ENCODE data around the gene TMEM51. TPM values are rescaled to one million over a fixed set of nuclear protein-coding genes. Genes with fewer than 3 reads are reported as not detected.

The TMEM51 gene
- total and polyA plus RNA-seq, 2 of the 13 experiments (the other 11 are each of a cell fraction or from before 2014, with no cell fraction given) = 12.2 to 22.3 TPM

DNA sequence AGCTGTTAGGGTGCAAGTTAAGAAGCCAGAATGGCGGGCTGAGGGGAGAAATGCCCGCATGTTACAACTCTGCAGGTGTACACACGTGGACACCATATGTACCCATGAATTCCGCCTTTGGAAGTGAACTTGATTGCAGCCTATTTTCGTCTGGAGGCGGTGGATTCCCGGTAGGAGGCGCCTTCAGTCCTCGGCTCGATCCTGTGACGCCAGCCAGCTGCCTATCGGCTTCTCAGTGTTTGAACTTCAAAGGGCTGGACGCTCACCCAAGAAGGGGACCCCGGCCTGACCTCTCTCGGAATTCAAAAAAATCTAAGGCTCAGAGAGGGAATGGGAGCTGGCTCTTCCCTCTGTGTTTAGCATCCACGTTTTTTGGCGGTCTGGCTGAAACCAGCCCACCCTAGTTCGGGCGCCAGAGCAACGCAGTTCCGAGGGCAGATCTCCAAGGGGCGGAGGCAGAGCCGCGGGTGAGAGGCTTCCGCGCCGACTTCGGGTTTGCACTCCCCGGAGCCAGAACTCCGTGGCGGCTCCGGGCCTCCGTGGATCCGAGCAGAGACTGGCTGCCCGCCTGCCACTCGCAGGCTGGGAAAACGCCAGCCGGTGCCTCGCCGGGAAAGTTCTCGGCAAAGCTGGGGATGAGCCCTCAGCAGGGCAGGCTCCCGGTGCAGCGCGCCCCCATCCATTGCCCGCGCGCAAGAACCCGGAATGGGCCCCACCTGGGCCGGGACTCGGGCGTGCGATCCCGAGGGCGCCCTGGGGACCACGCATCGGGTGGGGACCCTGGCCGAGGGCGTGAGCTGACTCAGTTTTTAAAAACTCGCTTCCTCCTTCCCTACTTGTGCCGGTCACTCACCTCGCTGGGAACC is 996 bp upstream of the TMEM51 start (continued):
- no peak for TF ChIP-seq NR0B2 (CRISPR knock-in tag; IDR thresholded peaks at IDR 0.05)
- no peak for TF ChIP-seq ZNF737 (CRISPR knock-in tag; IDR thresholded peaks at IDR 0.05; ENCODE audit: borderline replicate concordance)
- TF ChIP-seq RBFOX2 (IDR thresholded peaks at IDR 0.05; ENCODE audit: low read depth, low read length) = peak; percentile 85
- no peak for TF ChIP-seq ZNF343 (CRISPR knock-in tag; IDR thresholded peaks at IDR 0.05)
- TF ChIP-seq, protein P1, sequence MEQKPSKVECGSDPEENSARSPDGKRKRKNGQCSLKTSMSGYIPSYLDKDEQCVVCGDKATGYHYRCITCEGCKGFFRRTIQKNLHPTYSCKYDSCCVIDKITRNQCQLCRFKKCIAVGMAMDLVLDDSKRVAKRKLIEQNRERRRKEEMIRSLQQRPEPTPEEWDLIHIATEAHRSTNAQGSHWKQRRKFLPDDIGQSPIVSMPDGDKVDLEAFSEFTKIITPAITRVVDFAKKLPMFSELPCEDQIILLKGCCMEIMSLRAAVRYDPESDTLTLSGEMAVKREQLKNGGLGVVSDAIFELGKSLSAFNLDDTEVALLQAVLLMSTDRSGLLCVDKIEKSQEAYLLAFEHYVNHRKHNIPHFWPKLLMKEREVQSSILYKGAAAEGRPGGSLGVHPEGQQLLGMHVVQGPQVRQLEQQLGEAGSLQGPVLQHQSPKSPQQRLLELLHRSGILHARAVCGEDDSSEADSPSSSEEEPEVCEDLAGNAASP (CRISPR knock-in tag; IDR thresholded peaks at IDR 0.05; ENCODE audit: borderline replicate concordance) = 0 out of 2 replicates have a peak, but pooled peaks have one; percentile 54
- no peak for TF ChIP-seq ZNF484 (CRISPR knock-in tag; IDR thresholded peaks at IDR 0.05; ENCODE audit: borderline replicate concordance, low read depth)
- no peak for TF ChIP-seq ZNF639 (CRISPR knock-in tag; conservative IDR thresholded peaks at IDR 0.05)
- no peak for TF ChIP-seq NR1H2 (CRISPR knock-in tag; IDR thresholded peaks at IDR 0.05; ENCODE audit: borderline replicate concordance, low read depth)
- TF ChIP-seq ZNF703 (CRISPR knock-in tag; IDR thresholded peaks at IDR 0.05; ENCODE audit: borderline replicate concordance) = peak; percentile 68; the same call in 1 of the 2 replicates
- TF ChIP-seq, protein P2, sequence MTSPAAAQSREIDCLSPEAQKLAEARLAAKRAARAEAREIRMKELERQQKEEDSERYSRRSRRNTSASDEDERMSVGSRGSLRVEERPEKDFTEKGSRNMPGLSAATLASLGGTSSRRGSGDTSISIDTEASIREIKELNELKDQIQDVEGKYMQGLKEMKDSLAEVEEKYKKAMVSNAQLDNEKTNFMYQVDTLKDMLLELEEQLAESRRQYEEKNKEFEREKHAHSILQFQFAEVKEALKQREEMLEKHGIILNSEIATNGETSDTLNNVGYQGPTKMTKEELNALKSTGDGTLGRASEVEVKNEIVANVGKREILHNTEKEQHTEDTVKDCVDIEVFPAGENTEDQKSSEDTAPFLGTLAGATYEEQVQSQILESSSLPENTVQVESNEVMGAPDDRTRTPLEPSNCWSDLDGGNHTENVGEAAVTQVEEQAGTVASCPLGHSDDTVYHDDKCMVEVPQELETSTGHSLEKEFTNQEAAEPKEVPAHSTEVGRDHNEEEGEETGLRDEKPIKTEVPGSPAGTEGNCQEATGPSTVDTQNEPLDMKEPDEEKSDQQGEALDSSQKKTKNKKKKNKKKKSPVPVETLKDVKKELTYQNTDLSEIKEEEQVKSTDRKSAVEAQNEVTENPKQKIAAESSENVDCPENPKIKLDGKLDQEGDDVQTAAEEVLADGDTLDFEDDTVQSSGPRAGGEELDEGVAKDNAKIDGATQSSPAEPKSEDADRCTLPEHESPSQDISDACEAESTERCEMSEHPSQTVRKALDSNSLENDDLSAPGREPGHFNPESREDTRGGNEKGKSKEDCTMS (CRISPR knock-in tag; conservative IDR thresholded peaks at IDR 0.05) = no peak
- TF ChIP-seq ZNF672 (CRISPR knock-in tag; IDR thresholded peaks at IDR 0.05) = no peak
- TF ChIP-seq HMG20A (CRISPR knock-in tag; IDR thresholded peaks at IDR 0.05; ENCODE audit: borderline replicate concordance) = peak; percentile 9; the same call in 1 of the 2 replicates
- TF ChIP-seq EED (CRISPR knock-in tag; IDR thresholded peaks at IDR 0.05) = no peak
- TF ChIP-seq ZKSCAN1 (IDR thresholded peaks at IDR 0.05; ENCODE audit: low read length) = no peak
- no peak for TF ChIP-seq SOX6 (IDR thresholded peaks at IDR 0.05)
- TF ChIP-seq SOX6 (CRISPR knock-in tag; IDR thresholded peaks at IDR 0.05) = peak; percentile 40; the same call in 1 of the 2 replicates
- peak; percentile 77; the same call in 1 of the 2 replicates for TF ChIP-seq MLX (CRISPR knock-in tag; IDR thresholded peaks at IDR 0.05)
- 0 out of 2 replicates have a peak, but pooled peaks have one; percentile 34 for TF ChIP-seq ATF5 (CRISPR knock-in tag; IDR thresholded peaks at IDR 0.05; ENCODE audit: low read depth)
- TF ChIP-seq ZNF772 (CRISPR knock-in tag; IDR thresholded peaks at IDR 0.05) = no peak
- no peak for TF ChIP-seq ZNF510 (CRISPR knock-in tag; IDR thresholded peaks at IDR 0.05; ENCODE audit: low read depth)
